A549 (cell line): Measurements from ENCODE around the gene PIKFYVE.

Source experiments
- EP300 ChIP-seq, 2 experiments: fragments of >200 bp; sonication (Bioruptor Twin); formaldehyde crosslinking; IDR thresholded peaks; 2 replicates in 1 of 2; 3 replicates in 1 of 2; pipeline ENCODE4 v1.6.1; 2016 to 2017
- MAZ ChIP-seq: fragments of 150-350 bp; IDR thresholded peaks from 2 replicates; pipeline ENCODE4 v1.6.1; 2014; ENCODE audit warnings: antibody characterized with exemption, low read depth, low read length, borderline replicate concordance
- MYC ChIP-seq: IDR thresholded peaks from 2 replicates; pipeline ENCODE4 v1.6.1; 2012; ENCODE audit warnings: mild to moderate bottlenecking, inconsistent platforms, low read length, improper control_type of control experiment, borderline replicate concordance
- TF ChIP-seq, protein P1 (sequence below): fragments of >200 bp; sonication (Bioruptor Twin); formaldehyde crosslinking; IDR thresholded peaks from 3 replicates; pipeline ENCODE4 v1.5.1; 2016

DNA sequence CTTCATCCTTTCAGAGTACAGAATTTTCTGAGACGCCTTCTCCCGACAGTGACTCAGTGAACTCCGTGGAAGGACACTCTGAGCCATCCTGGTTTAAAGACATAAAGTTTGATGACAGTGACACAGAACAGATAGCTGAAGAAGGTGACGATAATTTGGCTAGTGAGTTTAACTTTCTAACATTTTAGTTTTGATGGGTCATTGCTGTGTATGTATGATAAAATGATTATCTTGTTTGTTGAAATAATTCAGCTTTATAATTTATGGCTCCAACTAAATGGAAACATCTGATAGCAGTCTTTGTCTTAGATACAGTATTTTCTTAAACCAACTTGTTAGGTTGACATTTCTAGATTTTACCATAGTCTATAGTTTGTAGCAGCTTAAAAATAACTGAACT is 38.1 kb downstream of the PIKFYVE start:
- no peak for TF ChIP-seq MYC
- no peak for TF ChIP-seq MAZ
- TF ChIP-seq, protein P1, sequence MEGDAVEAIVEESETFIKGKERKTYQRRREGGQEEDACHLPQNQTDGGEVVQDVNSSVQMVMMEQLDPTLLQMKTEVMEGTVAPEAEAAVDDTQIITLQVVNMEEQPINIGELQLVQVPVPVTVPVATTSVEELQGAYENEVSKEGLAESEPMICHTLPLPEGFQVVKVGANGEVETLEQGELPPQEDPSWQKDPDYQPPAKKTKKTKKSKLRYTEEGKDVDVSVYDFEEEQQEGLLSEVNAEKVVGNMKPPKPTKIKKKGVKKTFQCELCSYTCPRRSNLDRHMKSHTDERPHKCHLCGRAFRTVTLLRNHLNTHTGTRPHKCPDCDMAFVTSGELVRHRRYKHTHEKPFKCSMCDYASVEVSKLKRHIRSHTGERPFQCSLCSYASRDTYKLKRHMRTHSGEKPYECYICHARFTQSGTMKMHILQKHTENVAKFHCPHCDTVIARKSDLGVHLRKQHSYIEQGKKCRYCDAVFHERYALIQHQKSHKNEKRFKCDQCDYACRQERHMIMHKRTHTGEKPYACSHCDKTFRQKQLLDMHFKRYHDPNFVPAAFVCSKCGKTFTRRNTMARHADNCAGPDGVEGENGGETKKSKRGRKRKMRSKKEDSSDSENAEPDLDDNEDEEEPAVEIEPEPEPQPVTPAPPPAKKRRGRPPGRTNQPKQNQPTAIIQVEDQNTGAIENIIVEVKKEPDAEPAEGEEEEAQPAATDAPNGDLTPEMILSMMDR: no peak
- TF ChIP-seq EP300 (IDR thresholded peaks at IDR 0.05): no peak
